Liver (tissue), 9 donors: Measurements from ENCODE around the gene ECPAS. TPM values are rescaled to one million over a fixed set of nuclear protein-coding genes. Genes with fewer than 3 reads are reported as not detected.

Experiments
- DNase-seq: peaks from one replicate; pipeline ENCODE4 v3.0.0-alpha.2; 2017; ENCODE audit warnings: low spot score
- H3K27ac ChIP-seq, 2 donors: one replicate each; pipeline ENCODE4 v1.7.0; 2013; ENCODE audit warnings: inconsistent platforms in 2 of 2, low read length in 2 of 2, control low read depth in 1 of 2, low read depth in 1 of 2, mild to moderate bottlenecking in 1 of 2
- H3K27me3 ChIP-seq, 4 donors: one replicate each; pipeline versions ENCODE4 v1.6.1 to v1.7.0; 2013; ENCODE audit warnings: low read length in 3 of 4, inconsistent platforms in 1 of 4, mild to moderate bottlenecking in 1 of 4, moderate library complexity in 1 of 4; ENCODE audit not compliant: control insufficient read depth in 4 of 4, insufficient read depth in 4 of 4
- H3K36me3 ChIP-seq, 4 donors: one replicate each; pipeline versions ENCODE4 v1.6.1 to v1.7.0; 2013; ENCODE audit warnings: low read length in 3 of 4, mild to moderate bottlenecking in 3 of 4, low read depth in 1 of 4, moderate library complexity in 1 of 4; ENCODE audit not compliant: control insufficient read depth in 4 of 4, insufficient read depth in 3 of 4
- H3K4me1 ChIP-seq, 4 donors: one replicate each; pipeline versions ENCODE4 v1.6.1 to v1.7.0; 2013; ENCODE audit warnings: low read length in 3 of 4, mild to moderate bottlenecking in 3 of 4, moderate library complexity in 1 of 4; ENCODE audit not compliant: control insufficient read depth in 4 of 4, insufficient read depth in 4 of 4
- H3K4me3 ChIP-seq, 3 donors: one replicate each; pipeline versions ENCODE4 v1.6.1 to v1.7.0; 2013; ENCODE audit warnings: low read length in 3 of 3, control low read depth in 1 of 3, low read depth in 1 of 3, mild to moderate bottlenecking in 1 of 3
- H3K9ac ChIP-seq, 2 donors: one replicate each; pipeline ENCODE4 v1.7.0; 2013; ENCODE audit warnings: low read length in 2 of 2, mild to moderate bottlenecking in 2 of 2, moderate library complexity in 2 of 2, control low read depth in 1 of 2, low read depth in 1 of 2
- H3K9me3 ChIP-seq, 4 donors: one replicate each; pipeline versions ENCODE4 v1.6.1 to v1.7.0; 2013; ENCODE audit warnings: low read length in 3 of 4; ENCODE audit not compliant: control insufficient read depth in 4 of 4
- ATF3 ChIP-seq: IDR thresholded peaks from 2 replicates; pipeline ENCODE4 v1.6.1; 2016; ENCODE audit warnings: antibody characterized with exemption
- CTCF ChIP-seq: fragments of 150-350 bp; IDR thresholded peaks from 2 replicates; pipeline ENCODE4 v1.5.1; 2017; ENCODE audit warnings: improper control_type of control experiment, low read depth, low read length; ENCODE audit not compliant: missing input control
- FOXA1 ChIP-seq: IDR thresholded peaks from 2 replicates; pipeline ENCODE4 v1.6.1; 2016; ENCODE audit warnings: antibody characterized with exemption
- FOXA2 ChIP-seq: IDR thresholded peaks from 2 replicates; pipeline ENCODE4 v1.6.1; 2016; ENCODE audit warnings: antibody characterized with exemption
- GABPA ChIP-seq, 2 donors: IDR thresholded peaks in 1 of 2; conservative IDR thresholded peaks in 1 of 2; 2 replicates each; pipeline ENCODE4 v1.6.1; 2016; ENCODE audit warnings: antibody characterized with exemption in 2 of 2, mild to moderate bottlenecking in 1 of 2, moderate library complexity in 1 of 2
- HNF4A ChIP-seq, 2 donors: conservative IDR thresholded peaks; 2 replicates each; pipeline ENCODE4 v1.6.1; 2016; ENCODE audit warnings: antibody characterized with exemption in 2 of 2, mild to moderate bottlenecking in 2 of 2
- HNF4G ChIP-seq: IDR thresholded peaks from 2 replicates; pipeline ENCODE4 v1.6.1; 2016; ENCODE audit warnings: antibody characterized with exemption
- JUND ChIP-seq, 2 donors: IDR thresholded peaks; 2 replicates each; pipeline ENCODE4 v1.6.1; 2016; ENCODE audit warnings: antibody characterized with exemption in 2 of 2
- MAX ChIP-seq: IDR thresholded peaks from 2 replicates; pipeline ENCODE4 v1.6.1; 2016; ENCODE audit warnings: antibody characterized with exemption
- NR2F2 ChIP-seq: IDR thresholded peaks from 2 replicates; pipeline ENCODE4 v1.6.1; 2016; ENCODE audit warnings: antibody characterized with exemption
- RAD21 ChIP-seq, 2 donors: IDR thresholded peaks; 2 replicates each; pipeline ENCODE4 v1.6.1; 2016; ENCODE audit warnings: antibody characterized with exemption in 2 of 2, mild to moderate bottlenecking in 2 of 2
- REST ChIP-seq: IDR thresholded peaks from 2 replicates; pipeline ENCODE4 v1.6.1; 2016; ENCODE audit warnings: antibody characterized with exemption, mild to moderate bottlenecking
- RXRA ChIP-seq, 2 donors: IDR thresholded peaks; 2 replicates each; pipeline ENCODE4 v1.6.1; 2017 to 2018; ENCODE audit warnings: antibody characterized with exemption in 2 of 2, mild to moderate bottlenecking in 1 of 2
- SP1 ChIP-seq: IDR thresholded peaks from 2 replicates; pipeline ENCODE4 v1.6.1; 2018; ENCODE audit warnings: antibody characterized with exemption, mild to moderate bottlenecking
- TAF1 ChIP-seq: conservative IDR thresholded peaks from 2 replicates; pipeline ENCODE4 v1.6.1; 2016; ENCODE audit warnings: antibody characterized with exemption, mild to moderate bottlenecking
- YY1 ChIP-seq: IDR thresholded peaks from 2 replicates; pipeline ENCODE4 v1.6.1; 2016; ENCODE audit warnings: antibody characterized with exemption, mild to moderate bottlenecking
- ZBTB33 ChIP-seq: IDR thresholded peaks from 2 replicates; pipeline ENCODE4 v1.6.1; 2016; ENCODE audit warnings: antibody characterized with exemption
- WGBS: extraction: QIAGEN DNeasy Blood & Tissue Kit; methylation state at CpG from one replicate; pipeline ENCODE4 v1.1.7; 2013; 5-methylcytosine and 5-hydroxymethylcytosine counted together
- polyA plus RNA-seq, 2 donors: library from polyadenylated mRNA; stranded (reverse) in 1 of 2; unstranded in 1 of 2; fragments of 200-250 nt in 1 of 2; fragments of >200 nt in 1 of 2; fragmentation: Nextera tagmentation in 1 of 2; extraction: Ambion mirVana in 1 of 2; gene quantifications; one replicate each; pipeline versions ENCODE4 v1.2.1 to v1.2.3, GENCODE V29; 2013 to 2015
- total RNA-seq, 2 donors: library from RNA; depleted of rRNA; stranded (reverse); fragments of >200 nt; gene quantifications; one replicate each; pipeline ENCODE4 v1.2.3, GENCODE V29; 2014
- donor health status: healthy.
- donor health status: healthy.
- donor health status: healthy.
- donor health status: healthy.
- donor health status: healthy.

The ECPAS gene
- total and polyA plus RNA-seq, 4 donors, result 14.7 to 60.8 (median 26.3) TPM

GRCh38 chr9:111502506-111502905, 18.3 kb upstream of the ECPAS start:
- no peaks in the 10 kb centered on the region for H3K4me1 ChIP-seq
- no peak for DNase-seq

More at GRCh38 chr9:111502506-111502905, 18.3 kb upstream of the ECPAS start:
- WGBS, result 75% methylated on average over 3 of the region's 3 CpGs
- H3K9ac ChIP-seq, result no peak overlapping the region
- H3K4me3 ChIP-seq, result no peak overlapping the region
- H3K27ac ChIP-seq, result no peak overlapping the region
- no peak for TF ChIP-seq GABPA (IDR thresholded peaks at IDR 0.05 in 1 of 2, conservative IDR thresholded peaks at IDR 0.05 in 1 of 2)
- no peak for TF ChIP-seq ZBTB33
- TF ChIP-seq ATF3, result no peak
- TF ChIP-seq HNF4G, result no peak
- no peak for TF ChIP-seq CTCF
- no peak for TF ChIP-seq YY1
- TF ChIP-seq NR2F2, result no peak
- no peak for TF ChIP-seq RAD21 (IDR thresholded peaks at IDR 0.05)
- TF ChIP-seq RXRA (IDR thresholded peaks at IDR 0.05), result no peak
- no peak for TF ChIP-seq REST
- TF ChIP-seq JUND (IDR thresholded peaks at IDR 0.05), result no peak
- no peak for TF ChIP-seq FOXA2
- no peak for TF ChIP-seq FOXA1
- no peak for TF ChIP-seq SP1
- no peak for TF ChIP-seq TAF1
- TF ChIP-seq HNF4A (conservative IDR thresholded peaks at IDR 0.05), result no peak
- TF ChIP-seq MAX, result no peak
- no peaks in the 10 kb centered on the region for H3K9me3 ChIP-seq
- H3K27me3 ChIP-seq, result no peaks in the 10 kb centered on the region
- no peaks in the 10 kb centered on the region for H3K36me3 ChIP-seq
